Esophagus muscularis mucosa (tissue), 4 donors: ENCODE results near the gene CD40. TPM values are rescaled to one million over a fixed set of nuclear protein-coding genes. Genes with fewer than 3 reads are reported as not detected.

Source experiments
- DNase-seq: peaks from one replicate; pipeline ENCODE4 v3.0.0-alpha.2; 2017; ENCODE audit errors: extremely low spot score
- H3K27ac ChIP-seq, 4 donors: fragments of 200-600 bp; sonication (generic); replicated peaks in 1 of 4; 1 replicate in 3 of 4; 2 replicates in 1 of 4; pipeline ENCODE4 v1.5.1; 2016 to 2019; ENCODE audit warnings: mild to moderate bottlenecking in 1 of 4
- H3K27me3 ChIP-seq, 4 donors: fragments of 200-600 bp; sonication (generic); one replicate each; pipeline versions ENCODE4 v1.5.1 to v1.6.0; 2016 to 2019
- H3K36me3 ChIP-seq, 4 donors: fragments of 200-600 bp; sonication (generic); one replicate each; pipeline ENCODE4 v1.5.1; 2016 to 2019
- H3K4me1 ChIP-seq, 4 donors: fragments of 200-600 bp; sonication (generic); one replicate each; pipeline ENCODE4 v1.5.1; 2016 to 2019
- H3K4me3 ChIP-seq, 4 donors: fragments of 200-600 bp; sonication (generic); 1 replicate in 2 of 4; 2 replicates in 2 of 4; pipeline ENCODE4 v1.5.1; 2016 to 2019; ENCODE audit warnings: mild to moderate bottlenecking in 4 of 4, moderate library complexity in 1 of 4
- H3K9me3 ChIP-seq, 4 donors: fragments of 200-600 bp; sonication (generic); 1 replicate in 3 of 4; 2 replicates in 1 of 4; pipeline ENCODE4 v1.5.1; 2016 to 2019
- CTCF ChIP-seq, 3 experiments: fragments of 200-600 bp in 2 of 3; fragments of 450-650 bp in 1 of 3; sonication (generic) in 2 of 3; IDR thresholded peaks; one replicate each; pipeline ENCODE4 v1.5.1; 2017 to 2019; ENCODE audit warnings: antibody characterized with exemption in 3 of 3, mild to moderate bottlenecking in 2 of 3, moderate library complexity in 1 of 3
- EP300 ChIP-seq: sonication (generic); formaldehyde crosslinking; IDR thresholded peaks from one replicate; pipeline ENCODE4 v1.6.1; 2017; ENCODE audit warnings: antibody characterized with exemption
- POLR2A ChIP-seq: fragments of 450-650 bp; IDR thresholded peaks from one replicate; pipeline ENCODE4 v1.6.1; 2017; ENCODE audit warnings: antibody characterized with exemption, moderate library complexity, mild to moderate bottlenecking, low read depth
- POLR2AphosphoS5 ChIP-seq, 2 donors: sonication (generic); formaldehyde crosslinking; IDR thresholded peaks; one replicate each; pipeline ENCODE4 v1.6.1; 2017; ENCODE audit warnings: antibody characterized with exemption in 2 of 2
- WGBS: methylation state at CpG from one replicate; pipeline ENCODE4 v1.1.5; 2018; 5-methylcytosine and 5-hydroxymethylcytosine counted together
- intact Hi-C: fragments of 100-400 bp; cut with DNase I; formaldehyde crosslinking; loops from one replicate; pipeline ENCODE4 v1.15.1; 2023
- total RNA-seq, 4 donors: library from RNA; depleted of rRNA; stranded (reverse); fragments of >200 nt; gene quantifications; one replicate each; pipeline versions ENCODE4 v1.1.0 to v1.2.1, GENCODE V29; 2016

CD40 gene
- total RNA-seq, 4 donors from 2014 or later = 10.0 to 21.6 (median 16.9) TPM

GRCh38 chr20:46108435-46108841, 9.7 kb upstream of the CD40 start:
- H3K36me3 ChIP-seq = no peaks in the 10 kb centered on the region
- TF ChIP-seq POLR2AphosphoS5 (IDR thresholded peaks at IDR 0.05) = no peak
- TF ChIP-seq POLR2A = no peak
- no peak for TF ChIP-seq EP300
- TF ChIP-seq CTCF (IDR thresholded peaks at IDR 0.05) = no peak
- intact Hi-C loops = no loop called here
- H3K27me3 ChIP-seq = peaks cover 0 to 49% (median 3%) of the 10 kb centered on the region in 4 donors
- H3K4me3 ChIP-seq = no peak overlapping the region
- peaks cover 0 to 4% (median 0%) of the 10 kb centered on the region in 4 donors for H3K4me1 ChIP-seq
- no peak overlapping the region for H3K27ac ChIP-seq
- WGBS = 67% methylated on average over 5 of the region's 5 CpGs
- H3K9me3 ChIP-seq = no peaks in the 10 kb centered on the region
- DNase-seq = no peak

- no peaks in the 10 kb centered on the region for H3K36me3 ChIP-seq
- TF ChIP-seq CTCF (IDR thresholded peaks at IDR 0.05) = no peak
- no peak for TF ChIP-seq POLR2A
- TF ChIP-seq POLR2AphosphoS5 (IDR thresholded peaks at IDR 0.05) = no peak
- no peak for TF ChIP-seq EP300
- H3K27me3 ChIP-seq = peaks cover 0 to 49% (median 3%) of the 10 kb centered on the region in 4 donors
- no peak overlapping the region for H3K27ac ChIP-seq
- no peak for DNase-seq
- peaks cover 0 to 4% (median 0%) of the 10 kb centered on the region in 4 donors for H3K4me1 ChIP-seq
- H3K9me3 ChIP-seq = no peaks in the 10 kb centered on the region
- 85% methylated on average over 14 of the region's 14 CpGs for WGBS
- intact Hi-C loops = no loop called here
- H3K4me3 ChIP-seq = no peak overlapping the region
Observed at GRCh38 chr20:46108976-46109375, 9.1 kb upstream of the CD40 start.

- Histone ChIP-seq H3K27me3 (peaks cover 0 to 28% (median under 1%) of the 10 kb centered on the region in 4 donors), H3K9me3 (no peaks in the 10 kb centered on the region), H3K4me1 (peaks cover 0 to 4% (median 0%) of the 10 kb centered on the region in 4 donors), H3K36me3 (no peaks in the 10 kb centered on the region), H3K4me3 (no peak overlapping the region), H3K27ac (no peak overlapping the region)
- intact Hi-C loops = no loop called here
- DNase-seq = no peak
- no peak for TF ChIP-seq POLR2AphosphoS5 (IDR thresholded peaks at IDR 0.05)
- no peak for TF ChIP-seq CTCF (IDR thresholded peaks at IDR 0.05)
- TF ChIP-seq POLR2A = no peak
- TF ChIP-seq EP300 = no peak
- 64% methylated on average over 5 of the region's 5 CpGs for WGBS
Observed at GRCh38 chr20:46111028-46111835, 6.9 kb upstream of the CD40 start.

GRCh38 chr20:46111836-46112212, 6.3 kb upstream of the CD40 start:
- Histone ChIP-seq H3K4me3 (no peak overlapping the region), H3K9me3 (no peaks in the 10 kb centered on the region), H3K4me1 (peaks cover 0 to 4% (median under 1%) of the 10 kb centered on the region in 4 donors), H3K27me3 (peaks cover 0 to 24% (median 1%) of the 10 kb centered on the region in 4 donors), H3K36me3 (no peaks in the 10 kb centered on the region), H3K27ac (no peak overlapping the region)
- TF ChIP-seq POLR2A = no peak
- no peak for TF ChIP-seq CTCF (IDR thresholded peaks at IDR 0.05)
- TF ChIP-seq POLR2AphosphoS5 (IDR thresholded peaks at IDR 0.05) = no peak
- TF ChIP-seq EP300 = no peak
- DNase-seq = no peak
- intact Hi-C loops = no loop called here
